Stimulated activated CD8-positive, alpha-beta memory T cell treated with anti-CD3 and anti-CD28 coated beads, Interleukin-12 subunit alpha, Interleukin-12 subunit beta, amount 100 ng/mL, for 4 hours (primary cell): Measurements from ENCODE around the gene FBXW5.

ENCODE experiments used
- DNase-seq: peaks from one replicate; pipeline ENCODE4 v3.0.0-alpha.2; 2020; ENCODE audit warnings: low read depth

The FBXW5 gene

GRCh38 chr9:136934277-136934676 lies 10.3 kb downstream of the FBXW5 start:
- DNase-seq: no peak

- DNase-seq: no peak
Observed at GRCh38 chr9:136931611-136932130, 12.9 kb downstream of the FBXW5 start.

GRCh38 chr9:136930014-136930413 lies 14.5 kb downstream of the FBXW5 start:
- no peak for DNase-seq

GRCh38 chr9:136928591-136928990 lies 15.9 kb downstream of the FBXW5 start:
- no peak for DNase-seq

- DNase-seq: no peak
Observed at GRCh38 chr9:136927343-136928271, 16.9 kb downstream of the FBXW5 start.

GRCh38 chr9:136926749-136927148 lies 17.8 kb downstream of the FBXW5 start:
- DNase-seq: no peak

GRCh38 chr9:136926154-136926704 lies 18.3 kb downstream of the FBXW5 start:
- no peak for DNase-seq

GRCh38 chr9:136925414-136926153 lies 19.0 kb downstream of the FBXW5 start:
- no peak for DNase-seq

GRCh38 chr9:136923881-136924280 lies 20.7 kb downstream of the FBXW5 start:
- no peak for DNase-seq

GRCh38 chr9:136922540-136922939 lies 22.0 kb downstream of the FBXW5 start:
- no peak for DNase-seq

- DNase-seq: no peak
Observed at GRCh38 chr9:136921718-136922117, 22.8 kb downstream of the FBXW5 start.

- no peak for DNase-seq
Observed at GRCh38 chr9:136921307-136921706, 23.2 kb downstream of the FBXW5 start.

GRCh38 chr9:136920734-136921231 lies 23.8 kb downstream of the FBXW5 start:
- no peak for DNase-seq

GRCh38 chr9:136920069-136920468 lies 24.5 kb downstream of the FBXW5 start:
- DNase-seq: no peak

- no peak for DNase-seq
Observed at GRCh38 chr9:136917902-136918301, 26.6 kb downstream of the FBXW5 start.

- no peak for DNase-seq
Observed at GRCh38 chr9:136916330-136917184, 28.0 kb downstream of the FBXW5 start.

- no peak for DNase-seq
Observed at GRCh38 chr9:136915632-136916329, 28.8 kb downstream of the FBXW5 start.

- no peak for DNase-seq
Observed at GRCh38 chr9:136913701-136914438, 30.7 kb downstream of the FBXW5 start.

GRCh38 chr9:136910901-136911245 lies 33.7 kb downstream of the FBXW5 start:
- DNase-seq: no peak

- DNase-seq: no peak
Observed at GRCh38 chr9:136910197-136910900, 34.2 kb downstream of the FBXW5 start.
